C4-2B (cell line): Measurements from ENCODE around the gene SUSD5.

Experiments
- H3K27ac ChIP-seq: fragments of 450-650 bp; 2 replicates; pipeline ENCODE4 v1.5.1; 2017
- CTCF ChIP-seq: fragments of 450-650 bp; conservative IDR thresholded peaks from 2 replicates; pipeline ENCODE4 v1.5.1; 2017; ENCODE audit warnings: mild to moderate bottlenecking
- ZFX ChIP-seq: fragments of 450-650 bp; IDR thresholded peaks from 2 replicates; pipeline ENCODE4 v1.6.1; 2017

SUSD5 gene

GRCh38 chr3:33179132-33179531 lies 39.5 kb downstream of the SUSD5 start:
- no peak overlapping the region for H3K27ac ChIP-seq

GRCh38 chr3:33174711-33175414 lies 43.7 kb downstream of the SUSD5 start:
- TF ChIP-seq CTCF: no peak
- H3K27ac ChIP-seq: no peak overlapping the region

More at GRCh38 chr3:33179132-33179531, 39.5 kb downstream of the SUSD5 start:
- TF ChIP-seq CTCF (no peak), ZFX (no peak)

- no peak for TF ChIP-seq ZFX
- TF ChIP-seq CTCF: no peak
- H3K27ac ChIP-seq: no peak overlapping the region
Observed at GRCh38 chr3:33174095-33174494, 44.5 kb downstream of the SUSD5 start.

GRCh38 chr3:33173672-33174071 lies 44.9 kb downstream of the SUSD5 start:
- TF ChIP-seq CTCF: no peak
- TF ChIP-seq ZFX: no peak
- H3K27ac ChIP-seq: no peak overlapping the region

GRCh38 chr3:33173103-33173502 lies 45.5 kb downstream of the SUSD5 start:
- TF ChIP-seq ZFX (no peak), CTCF (no peak)
- H3K27ac ChIP-seq: no peak overlapping the region

- TF ChIP-seq ZFX: no peak
- no peak for TF ChIP-seq CTCF
- H3K27ac ChIP-seq: no peak overlapping the region
Observed at GRCh38 chr3:33171580-33171979, 47.0 kb downstream of the SUSD5 start.

- TF ChIP-seq ZFX: no peak
- TF ChIP-seq CTCF: no peak
- no peak overlapping the region for H3K27ac ChIP-seq
Observed at GRCh38 chr3:33170531-33170930, 48.1 kb downstream of the SUSD5 start.
